Testis (tissue), 3 donors: ENCODE measurements around the gene MS4A12. TPM values are rescaled to one million over a fixed set of nuclear protein-coding genes. Genes with fewer than 3 reads are reported as not detected.

Source experiments
- DNase-seq: peaks from one replicate; pipeline ENCODE4 v3.0.0-alpha.2; 2019
- H3K27ac ChIP-seq, 2 donors: fragments of 200-600 bp; sonication (generic); one replicate each; pipeline ENCODE4 v1.5.1; 2019
- H3K27me3 ChIP-seq: fragments of 200-600 bp; sonication (generic); one replicate; pipeline ENCODE4 v1.5.1; 2019
- H3K36me3 ChIP-seq: fragments of 200-600 bp; sonication (generic); one replicate; pipeline ENCODE4 v1.5.1; 2017; ENCODE audit warnings: low read depth; ENCODE audit errors: missing control alignments
- H3K4me1 ChIP-seq: fragments of 200-600 bp; sonication (generic); one replicate; pipeline ENCODE4 v1.5.1; 2019
- H3K4me3 ChIP-seq, 2 donors: fragments of 200-600 bp; sonication (generic); one replicate each; pipeline ENCODE4 v1.5.1; 2017 to 2019
- H3K9me3 ChIP-seq: fragments of 200-600 bp; sonication (generic); one replicate; pipeline ENCODE4 v1.5.1; 2017
- CTCF ChIP-seq, 3 experiments: fragments of 450-650 bp in 2 of 3; fragments of 200-600 bp in 1 of 3; sonication (generic) in 1 of 3; IDR thresholded peaks; one replicate each; pipeline ENCODE4 v1.5.1; 2016 to 2019; ENCODE audit warnings: antibody characterized with exemption in 3 of 3, mild to moderate bottlenecking in 2 of 3, moderate library complexity in 1 of 3
- POLR2A ChIP-seq: fragments of 450-650 bp; IDR thresholded peaks from one replicate; pipeline ENCODE4 v1.6.1; 2017; ENCODE audit warnings: antibody characterized with exemption, mild to moderate bottlenecking, moderate library complexity
- WGBS, 2 donors: methylation state at CpG; one replicate each; pipeline ENCODE4 v1.1.5; 2018; 5-methylcytosine and 5-hydroxymethylcytosine counted together
- intact Hi-C: fragments of 100-400 bp; cut with DNase I; formaldehyde crosslinking; loops from one replicate; pipeline ENCODE4 v1.15.1; 2023; ENCODE audit warnings: low total_unique reads
- polyA plus RNA-seq: library from polyadenylated mRNA; stranded (reverse); fragments of 350-450 nt; fragmentation: Illumina TruSeq; extraction: RNeasy Lipid Tissue Mini Kit (QIAGEN cat#74804); gene quantifications from one replicate; pipeline ENCODE4 v1.2.3, GENCODE V29; 2014; ENCODE audit warnings: low read depth, low replicate concordance; ENCODE audit not compliant: insufficient read depth
- total RNA-seq, 2 donors: library from RNA; depleted of rRNA; stranded (reverse); fragments of >200 nt; gene quantifications; one replicate each; pipeline ENCODE4 v1.2.3, GENCODE V29; 2016

The MS4A12 gene
- total and polyA plus RNA-seq, 3 donors from 2014 or later = 0.33 to 0.74 (median 0.71) TPM

GRCh38 chr11:60511393-60511792 is 18.8 kb downstream of the MS4A12 start:
- TF ChIP-seq CTCF (IDR thresholded peaks at IDR 0.05) (no peak), POLR2A (no peak)
- Histone ChIP-seq H3K27ac (no peak overlapping the region), H3K36me3 (no peaks in the 10 kb centered on the region), H3K4me3 (no peak overlapping the region), H3K4me1 (no peaks in the 10 kb centered on the region), H3K9me3 (no peaks in the 10 kb centered on the region), H3K27me3 (no peaks in the 10 kb centered on the region)
- no peak for DNase-seq
- intact Hi-C loops = no loop called here
- WGBS, 2 donors = 67 to 81% methylated on average over 6 of the region's 6 CpGs

GRCh38 chr11:60512651-60513225 is 20.2 kb downstream of the MS4A12 start:
- 71 to 73% methylated on average over 3 of the region's 3 CpGs for WGBS, 2 donors
- no peaks in the 10 kb centered on the region for H3K27me3 ChIP-seq
- no peak for DNase-seq
- no peak for TF ChIP-seq CTCF (IDR thresholded peaks at IDR 0.05)
- no peak for TF ChIP-seq POLR2A
- H3K4me3 ChIP-seq = no peak overlapping the region
- H3K9me3 ChIP-seq = no peaks in the 10 kb centered on the region
- no peaks in the 10 kb centered on the region for H3K36me3 ChIP-seq
- intact Hi-C loops = no loop called here
- H3K4me1 ChIP-seq = no peaks in the 10 kb centered on the region
- H3K27ac ChIP-seq = no peak overlapping the region

- no peak for DNase-seq
- WGBS, 2 donors = 50 to 69% methylated on average over 2 of the region's 2 CpGs
- H3K27me3 ChIP-seq = no peaks in the 10 kb centered on the region
- H3K9me3 ChIP-seq = no peaks in the 10 kb centered on the region
- no peak for TF ChIP-seq CTCF (IDR thresholded peaks at IDR 0.05)
- no peak for TF ChIP-seq POLR2A
- H3K4me1 ChIP-seq = no peaks in the 10 kb centered on the region
- no peak overlapping the region for H3K27ac ChIP-seq
- intact Hi-C loops = no loop called here
- no peaks in the 10 kb centered on the region for H3K36me3 ChIP-seq
- no peak overlapping the region for H3K4me3 ChIP-seq
Observed at GRCh38 chr11:60513496-60514460, 21.2 kb downstream of the MS4A12 start.

- 77 to 78% methylated on average over 29 of the region's 29 CpGs for WGBS, 2 donors
- Histone ChIP-seq H3K36me3 (no peaks in the 10 kb centered on the region), H3K4me3 (peak within 1 kb of the TSS; percentile 3 to 39), H3K4me1 (no peaks in the 10 kb centered on the region), H3K27me3 (no peaks in the 10 kb centered on the region), H3K9me3 (no peaks in the 10 kb centered on the region), H3K27ac (no peak within 1 kb of the TSS)
- intact Hi-C loops = no loop called here
- no peak for TF ChIP-seq POLR2A
- no peak for TF ChIP-seq CTCF (IDR thresholded peaks at IDR 0.05)
- DNase-seq = peak; percentile 66
Observed at GRCh38 chr11:60515144-60515855, 22.7 kb downstream of the MS4A12 start, which contains the start of gene MS4A13. Gene MS4A13, plus strand, starts transcription at chr11:60515392. Its CDS starts 2,692 bp downstream, at chr11:60518084.
